ENCODE measurements around the gene C3orf85.

The C3orf85 gene

DNA sequence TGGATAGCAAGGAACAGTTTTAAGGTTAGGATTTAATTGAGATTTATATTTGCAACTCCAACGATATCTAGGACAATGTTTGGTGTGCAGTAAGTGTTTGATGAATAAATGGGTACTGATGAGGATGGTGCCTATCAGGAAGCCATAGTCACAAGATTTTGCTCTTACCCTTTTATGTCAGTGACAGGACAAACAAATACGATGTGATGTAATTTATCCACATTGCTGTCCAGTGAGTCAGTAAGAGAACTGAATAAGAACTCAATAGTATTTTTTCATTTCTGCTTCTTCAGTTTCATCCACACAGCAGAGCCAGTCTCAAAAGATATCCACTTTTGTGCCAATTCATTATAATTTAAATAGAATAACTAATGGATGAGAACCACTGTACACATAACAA lies 18.5 kb downstream of the C3orf85 start:
- DNase-seq = no peak

GRCh38 chr3:109155828-109156227 lies 19.3 kb downstream of the C3orf85 start:
- DNase-seq = no peak

DNA sequence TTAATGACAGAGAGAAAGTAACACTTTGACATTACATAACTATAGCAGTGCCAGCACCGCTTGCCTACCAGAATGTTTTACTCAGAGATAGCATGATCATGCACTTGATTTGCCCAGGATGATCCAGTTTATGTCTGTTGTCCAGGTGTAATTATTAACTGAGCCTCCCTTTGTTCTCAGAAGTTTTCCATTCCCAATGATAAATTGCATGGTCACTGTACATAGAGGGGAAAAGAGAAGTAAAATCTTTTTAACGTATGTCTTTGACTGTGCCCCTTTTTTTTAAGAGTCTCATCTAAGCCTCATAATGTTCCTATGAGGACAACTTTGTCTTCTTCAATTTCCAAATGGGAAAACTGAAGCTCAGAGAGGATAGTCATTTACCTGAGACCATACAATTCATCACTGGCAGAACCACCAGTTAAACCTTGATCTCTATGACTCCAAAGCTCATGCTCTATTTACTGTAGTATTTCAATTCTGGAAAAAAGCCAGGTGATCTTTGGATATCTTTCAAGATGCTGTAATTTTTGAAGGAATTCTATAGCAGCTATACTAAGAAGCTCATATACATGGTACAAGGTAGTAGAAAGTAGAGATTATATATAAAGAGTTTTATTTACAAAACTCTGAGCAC lies 25.1 kb downstream of the C3orf85 start:
- no peak for DNase-seq

GRCh38 chr3:109165905-109166304 lies 29.4 kb downstream of the C3orf85 start:
- DNase-seq = no peak

- DNase-seq = no peak
Observed at GRCh38 chr3:109171479-109171878, 35.0 kb downstream of the C3orf85 start.

DNA sequence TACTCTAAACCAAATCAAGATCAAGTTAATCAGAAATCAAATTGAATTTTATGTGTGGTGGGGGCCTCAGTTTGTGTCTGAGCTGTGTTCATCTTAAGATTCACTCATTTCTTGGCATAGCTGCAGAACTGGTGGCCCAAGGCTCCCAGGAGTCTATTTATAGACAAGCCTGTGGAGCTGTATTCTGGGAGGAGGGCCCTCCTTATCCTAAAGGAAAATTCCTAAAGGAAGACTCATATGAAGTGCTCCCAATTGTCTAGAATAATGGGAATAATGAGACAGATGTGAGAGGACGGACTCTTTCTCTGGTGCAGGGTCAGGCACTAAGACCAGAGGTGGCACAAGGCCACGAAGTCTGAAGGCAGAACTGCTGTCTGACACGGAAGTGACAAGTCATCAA lies 38.9 kb downstream of the C3orf85 start:
- peak; percentile 19 for DNase-seq

- DNase-seq = no peak
Observed at GRCh38 chr3:109176726-109177125, 40.2 kb downstream of the C3orf85 start.

DNA sequence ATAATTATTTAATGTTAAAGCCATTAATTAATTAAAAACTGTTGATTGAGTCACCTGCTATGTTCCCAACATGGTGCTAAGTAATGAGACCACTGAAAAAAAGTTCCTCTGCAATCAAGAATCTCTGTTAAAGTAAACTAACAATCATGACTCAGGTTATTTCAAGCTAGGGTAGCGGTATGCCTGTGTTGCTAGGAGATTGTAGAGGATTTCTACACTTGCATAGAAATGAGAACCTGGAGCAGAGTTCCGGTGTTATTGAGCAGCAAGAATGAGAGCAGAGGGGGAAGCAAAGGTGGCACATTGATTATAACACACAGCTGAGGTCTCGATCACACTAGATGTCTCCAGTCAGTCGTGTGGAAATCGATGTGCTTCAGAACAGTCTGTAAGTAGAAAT lies 41.4 kb downstream of the C3orf85 start:
- DNase-seq = no peak

GRCh38 chr3:109178708-109179107 lies 42.2 kb downstream of the C3orf85 start:
- no peak for DNase-seq

GRCh38 chr3:109184726-109185125 lies 48.2 kb downstream of the C3orf85 start:
- no peak for DNase-seq

GRCh38 chr3:109187390-109187789 lies 50.9 kb downstream of the C3orf85 start:
- no peak for DNase-seq

- DNase-seq = no peak
Observed at GRCh38 chr3:109188741-109189140, 52.2 kb downstream of the C3orf85 start.

GRCh38 chr3:109191421-109191820 lies 54.9 kb downstream of the C3orf85 start:
- DNase-seq = peak; percentile 3

GRCh38 chr3:109195815-109196214 lies 59.3 kb downstream of the C3orf85 start:
- peak; percentile 53 for DNase-seq
